IPS DF 6.9 (cell line): Measurements from ENCODE around the gene CBX6.

Experiments
- DNase-seq: peaks from one replicate; pipeline ENCODE4 v3.0.0-alpha.2; 2013; ENCODE audit warnings: low read depth, low spot score
- H3K27ac ChIP-seq: one replicate; pipeline ENCODE4 v1.5.1; 2013; ENCODE audit warnings: low read length, control low read depth
- H3K27me3 ChIP-seq: 2 replicates; pipeline ENCODE4 v1.6.1; 2013; ENCODE audit warnings: mild to moderate bottlenecking, low read length; ENCODE audit not compliant: control insufficient read depth, insufficient read depth
- H3K36me3 ChIP-seq: 2 replicates; pipeline ENCODE4 v1.6.1; 2013; ENCODE audit warnings: low read length; ENCODE audit not compliant: control insufficient read depth, insufficient read depth
- H3K4me1 ChIP-seq: 2 replicates; pipeline ENCODE4 v1.6.1; 2013; ENCODE audit warnings: low read length; ENCODE audit not compliant: control insufficient read depth, insufficient read depth
- H3K4me3 ChIP-seq: 2 replicates; pipeline ENCODE4 v1.5.1; 2013; ENCODE audit warnings: mild to moderate bottlenecking, low read length
- H3K9me3 ChIP-seq: 2 replicates; pipeline ENCODE4 v1.6.1; 2013; ENCODE audit warnings: low read length, inconsistent platforms; ENCODE audit not compliant: control insufficient read depth, insufficient read depth
- WGBS: extraction: QIAGEN DNeasy Blood & Tissue Kit; methylation state at CpG from one replicate; pipeline ENCODE4 v1.1.7; 2013; ENCODE audit warnings: mixed read lengths, missing lambda C conversion rate; ENCODE audit not compliant: insufficient read length, insufficient coverage; 5-methylcytosine and 5-hydroxymethylcytosine counted together

Gene CBX6

DNA sequence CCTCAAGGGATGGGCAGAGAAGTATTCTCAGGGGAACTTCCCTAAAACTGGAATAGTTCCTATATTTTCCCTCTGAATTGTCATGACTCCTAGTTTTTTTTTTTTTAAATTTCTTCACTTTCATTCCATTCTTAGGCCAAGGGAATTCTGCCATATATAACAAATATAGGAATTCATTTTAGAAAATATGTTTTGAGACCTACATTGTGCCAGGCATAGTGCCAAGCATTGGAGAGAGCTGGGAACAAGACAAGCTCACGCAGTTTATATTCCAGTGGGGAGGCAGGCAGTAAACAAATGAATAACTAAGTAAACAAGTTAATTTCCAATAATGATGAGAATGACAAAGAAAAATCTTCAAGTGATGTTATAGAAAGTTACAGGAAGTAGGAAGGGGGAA, 25.6 kb downstream of the CBX6 start:
- no CpG with 5 or more reads among the region's 1 CpG for WGBS
- no peak for DNase-seq
- H3K27ac ChIP-seq = no peak overlapping the region
- no peak overlapping the region for H3K4me3 ChIP-seq
- no peaks in the 10 kb centered on the region for H3K36me3 ChIP-seq
- peaks cover 22% of the 10 kb centered on the region for H3K27me3 ChIP-seq
- no peaks in the 10 kb centered on the region for H3K9me3 ChIP-seq
- H3K4me1 ChIP-seq = no peaks in the 10 kb centered on the region; the same call in 1 of the 2 replicates

- DNase-seq = no peak
- WGBS = no CpG with 5 or more reads among the region's 17 CpGs
- Histone ChIP-seq H3K4me1 (no peaks in the 10 kb centered on the region; the same call in 1 of the 2 replicates), H3K36me3 (no peaks in the 10 kb centered on the region; the same call in 1 of the 2 replicates), H3K9me3 (no peaks in the 10 kb centered on the region), H3K27ac (no peak overlapping the region), H3K27me3 (peaks cover 22% of the 10 kb centered on the region), H3K4me3 (no peak overlapping the region)
Observed at GRCh38 chr22:38845004-38845740, 26.8 kb downstream of the CBX6 start.

DNA sequence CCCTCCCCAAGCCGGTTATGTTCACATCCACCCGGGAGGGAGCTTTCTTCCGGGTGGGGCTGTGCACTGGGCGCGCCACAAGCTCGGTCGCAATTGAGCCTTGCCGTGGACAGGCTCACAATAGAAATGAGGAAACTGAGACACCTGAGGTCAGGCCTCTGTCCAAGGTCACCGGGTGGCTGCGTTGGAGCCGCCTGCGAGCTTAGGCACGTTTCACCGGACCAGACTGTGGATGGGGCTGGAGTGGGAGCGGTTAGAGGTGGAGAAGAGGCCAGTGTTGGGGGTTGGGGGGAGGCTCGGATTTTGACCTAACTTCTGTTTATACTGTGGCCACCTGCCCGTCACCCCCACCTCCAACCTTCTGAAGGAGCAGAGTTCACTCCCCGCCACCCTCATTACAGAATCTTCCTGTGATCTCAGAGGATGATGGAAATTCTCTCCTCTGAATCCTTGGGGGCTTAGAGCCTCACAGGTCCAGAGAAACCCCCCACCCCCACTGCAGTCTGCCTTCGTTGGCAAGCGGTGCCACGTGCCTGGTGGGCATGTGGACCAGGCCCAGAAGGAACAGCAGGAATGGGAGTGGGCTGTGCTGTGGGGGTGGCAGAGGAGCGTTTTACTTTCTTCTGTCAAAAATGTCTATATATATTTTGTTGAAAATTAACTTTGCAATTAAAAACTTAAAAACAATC, 27.6 kb downstream of the CBX6 start:
- Histone ChIP-seq H3K36me3 (no peaks in the 10 kb centered on the region; the same call in 1 of the 2 replicates), H3K27me3 (peaks cover 22% of the 10 kb centered on the region), H3K4me1 (no peaks in the 10 kb centered on the region; the same call in 1 of the 2 replicates), H3K27ac (no peak overlapping the region), H3K9me3 (no peaks in the 10 kb centered on the region), H3K4me3 (peak overlapping the region; percentile 69; the same call in 1 of the 2 replicates)
- WGBS = no CpG with 5 or more reads among the region's 22 CpGs
- DNase-seq = no peak

DNA sequence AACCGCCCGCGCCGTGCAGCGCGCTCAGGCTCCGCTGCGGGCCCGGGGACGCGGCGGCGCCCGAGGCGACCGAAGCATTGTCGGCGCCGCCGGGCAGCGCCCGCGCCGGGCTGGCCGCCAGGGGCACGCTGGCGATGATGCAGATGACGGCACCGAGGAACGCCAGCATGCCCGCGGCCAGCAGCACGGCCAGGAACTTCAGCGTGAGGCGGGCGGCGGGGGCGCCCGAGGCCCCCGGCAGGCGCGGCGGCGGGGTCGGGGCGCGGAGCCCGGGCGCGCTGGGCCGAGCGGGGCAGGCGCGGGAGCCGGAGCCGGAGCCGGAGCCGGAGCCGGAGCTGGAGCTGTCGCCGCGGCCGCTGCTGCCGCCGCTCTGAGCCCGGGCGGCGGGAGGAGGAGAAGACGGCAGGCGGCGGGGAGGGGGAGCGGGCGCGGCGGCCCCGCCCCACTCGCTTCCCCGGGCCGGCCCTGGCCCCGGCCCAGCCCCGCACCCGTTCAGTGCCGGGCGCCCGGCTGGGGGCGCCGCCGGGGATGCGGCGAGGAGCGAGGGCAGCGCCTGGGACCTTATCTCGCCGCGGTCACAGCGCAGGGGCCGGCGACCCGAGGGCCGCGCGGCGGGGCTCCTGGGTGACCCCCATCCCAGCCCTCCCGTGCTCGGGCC, 28.2 kb downstream of the CBX6 start, which contains the start of gene NPTXR:
Gene NPTXR (minus strand): TSS at position 372 of the 658 bp plus-strand sequence.
- no peak within 1 kb of the TSS for H3K27ac ChIP-seq
- peak within 1 kb of the TSS; percentile 69; the same call in 1 of the 2 replicates for H3K4me3 ChIP-seq
- no CpG with 5 or more reads among the region's 105 CpGs for WGBS
- DNase-seq = no peak
- H3K27me3 ChIP-seq = peaks cover 22% of the 10 kb centered on the region
- no peaks in the 10 kb centered on the region for H3K9me3 ChIP-seq
- no peaks in the 10 kb centered on the region; the same call in 1 of the 2 replicates for H3K4me1 ChIP-seq
- H3K36me3 ChIP-seq = no peaks in the 10 kb centered on the region; the same call in 1 of the 2 replicates

GRCh38 chr22:38843201-38843656, 28.8 kb downstream of the CBX6 start:
- whole genome bisulfite sequencing = no CpG with 5 or more reads among the region's 68 CpGs
- H3K9me3 ChIP-seq = no peaks in the 10 kb centered on the region
- peak overlapping the region; percentile 69; the same call in 1 of the 2 replicates for H3K4me3 ChIP-seq
- no peak for DNase-seq
- no peaks in the 10 kb centered on the region; the same call in 1 of the 2 replicates for H3K4me1 ChIP-seq
- H3K36me3 ChIP-seq = no peaks in the 10 kb centered on the region; the same call in 1 of the 2 replicates
- no peak overlapping the region for H3K27ac ChIP-seq
- peaks cover 22% of the 10 kb centered on the region for H3K27me3 ChIP-seq

- no peaks in the 10 kb centered on the region; the same call in 1 of the 2 replicates for H3K36me3 ChIP-seq
- no CpG with 5 or more reads among the region's 34 CpGs for WGBS
- peak overlapping the region; percentile 69; the same call in 1 of the 2 replicates for H3K4me3 ChIP-seq
- H3K4me1 ChIP-seq = no peaks in the 10 kb centered on the region; the same call in 1 of the 2 replicates
- no peak for DNase-seq
- no peaks in the 10 kb centered on the region for H3K9me3 ChIP-seq
- peaks cover 22% of the 10 kb centered on the region for H3K27me3 ChIP-seq
- H3K27ac ChIP-seq = no peak overlapping the region
Observed at GRCh38 chr22:38842512-38843200, 29.4 kb downstream of the CBX6 start.

DNA sequence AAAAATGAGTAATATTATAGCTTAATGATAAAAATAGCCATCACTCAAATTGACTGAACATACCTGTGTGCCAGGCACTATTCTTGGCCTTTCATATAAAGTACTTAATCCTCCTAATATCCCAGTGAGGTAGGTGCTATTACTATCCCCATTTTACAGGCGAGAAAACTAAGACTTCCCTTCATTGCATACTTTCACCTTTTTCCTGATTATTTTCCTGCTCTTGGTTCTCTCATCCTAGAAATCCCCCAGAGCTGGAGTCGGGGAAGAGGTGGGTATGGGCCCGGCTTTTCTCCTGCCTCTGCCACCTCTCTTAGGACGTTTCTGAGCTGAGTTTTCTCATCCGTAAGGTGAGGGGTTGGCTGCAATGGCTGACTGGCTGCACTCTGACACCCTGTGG, 30.4 kb downstream of the CBX6 start:
- Histone ChIP-seq H3K9me3 (no peaks in the 10 kb centered on the region), H3K27ac (no peak overlapping the region), H3K36me3 (no peaks in the 10 kb centered on the region; the same call in 1 of the 2 replicates), H3K4me1 (no peaks in the 10 kb centered on the region; the same call in 1 of the 2 replicates), H3K27me3 (peaks cover 22% of the 10 kb centered on the region), H3K4me3 (no peak overlapping the region)
- WGBS = no CpG with 5 or more reads among the region's 5 CpGs
- DNase-seq = no peak

DNA sequence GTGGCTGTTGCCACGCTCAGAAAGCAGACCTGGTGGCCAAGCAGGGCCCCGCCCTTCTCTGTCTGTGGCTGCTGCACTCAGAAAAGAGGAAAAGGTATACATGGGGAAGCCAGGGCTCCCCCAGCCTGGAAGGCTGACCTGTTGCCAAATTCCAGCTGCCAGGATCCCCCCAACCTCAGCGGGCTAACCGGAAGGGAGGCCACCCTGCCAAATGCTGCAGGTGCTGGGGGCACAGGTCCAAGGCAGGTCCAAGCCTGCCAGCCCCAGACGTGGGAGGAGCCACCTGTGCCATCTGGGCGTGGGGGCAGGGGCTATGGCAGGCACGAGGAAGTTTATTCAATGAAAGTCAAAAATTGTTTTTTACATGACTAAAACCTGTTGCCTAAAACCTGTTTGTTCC, 30.8 kb downstream of the CBX6 start:
- Histone ChIP-seq H3K36me3 (no peaks in the 10 kb centered on the region; the same call in 1 of the 2 replicates), H3K27ac (no peak overlapping the region), H3K9me3 (no peaks in the 10 kb centered on the region), H3K4me1 (no peaks in the 10 kb centered on the region; the same call in 1 of the 2 replicates), H3K4me3 (no peak overlapping the region), H3K27me3 (peaks cover 22% of the 10 kb centered on the region)
- DNase-seq = no peak
- WGBS = no CpG with 5 or more reads among the region's 7 CpGs

DNA sequence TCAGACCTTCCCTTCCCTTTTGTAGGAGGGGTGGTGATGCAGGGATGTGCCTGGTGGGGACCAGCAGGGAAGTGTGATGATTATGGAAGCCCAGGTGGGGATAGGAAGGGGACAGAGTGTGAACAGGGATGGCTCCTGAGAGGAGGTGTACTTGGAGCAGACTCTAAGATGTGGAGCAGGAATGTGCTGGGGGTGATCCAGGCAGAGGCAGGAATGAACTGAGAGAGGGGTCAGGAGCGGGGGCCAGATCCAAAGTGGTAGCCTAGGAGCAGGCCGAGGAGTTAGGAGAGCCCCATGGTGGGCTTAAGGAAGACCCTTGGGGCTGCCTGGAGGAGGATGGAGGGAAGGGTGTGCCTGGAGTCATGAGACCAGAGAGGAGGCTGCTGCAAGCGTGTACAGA, 31.9 kb downstream of the CBX6 start:
- DNase-seq = no peak
- Histone ChIP-seq H3K36me3 (no peaks in the 10 kb centered on the region; the same call in 1 of the 2 replicates), H3K27me3 (peaks cover 19% of the 10 kb centered on the region), H3K9me3 (no peaks in the 10 kb centered on the region), H3K4me3 (no peak overlapping the region), H3K4me1 (peaks cover 5% of the 10 kb centered on the region), H3K27ac (no peak overlapping the region)
- WGBS = no CpG with 5 or more reads among the region's 3 CpGs
